K562 (cell line): ENCODE results near the gene KCNG4. TPM values are rescaled to one million over a fixed set of nuclear protein-coding genes. Genes with fewer than 3 reads are reported as not detected.

Source experiments
- BRD9 ChIP-seq: fragments of 450-650 bp; IDR thresholded peaks from 2 replicates; pipeline ENCODE4 v1.6.1; 2018; ENCODE audit warnings: low read depth; ENCODE audit not compliant: partially characterized antibody
- ETV6 ChIP-seq, 3 experiments: fragments of 150-350 bp in 1 of 3; sonication (generic) in 1 of 3; formaldehyde crosslinking in 1 of 3; IDR thresholded peaks; 2 replicates each; pipeline versions ENCODE4 v1.6.1 to v1.8.0; 2014 to 2022; ENCODE audit warnings: borderline replicate concordance in 2 of 3, low read depth in 2 of 3, antibody characterized with exemption in 1 of 3, low read length in 1 of 3, mild to moderate bottlenecking in 1 of 3, missing genetic modification reagents in 1 of 3
- MAFG ChIP-seq: fragments of 450-650 bp; conservative IDR thresholded peaks from 2 replicates; pipeline ENCODE4 v1.6.1; 2016; ENCODE audit warnings: missing genetic modification characterization, missing compliant biosample characterization
- MEF2A ChIP-seq: IDR thresholded peaks from 2 replicates; pipeline ENCODE4 v1.6.1; 2011; ENCODE audit warnings: low read depth, mild to moderate bottlenecking, low read length, moderate library complexity; ENCODE audit not compliant: control insufficient read depth
- NFATC3 ChIP-seq: fragments of 450-650 bp; IDR thresholded peaks from 2 replicates; pipeline ENCODE4 v1.6.1; 2017; ENCODE audit warnings: mild to moderate bottlenecking
- NR4A1 ChIP-seq, 2 experiments: fragments of 250-450 bp in 1 of 2; fragments of 450-650 bp in 1 of 2; sonication (Bioruptor Pico) in 1 of 2; IDR thresholded peaks; 2 replicates each; pipeline versions ENCODE4 v1.4.0 to v1.6.1; 2016 to 2020; ENCODE audit warnings: mild to moderate bottlenecking in 2 of 2, missing compliant biosample characterization in 1 of 2, missing genetic modification characterization in 1 of 2, moderate library complexity in 1 of 2
- TRIM24 ChIP-seq, 2 experiments: fragments of 450-650 bp; IDR thresholded peaks; 2 replicates each; pipeline ENCODE4 v1.6.1; 2016
- YBX1 ChIP-seq: fragments of 450-650 bp; IDR thresholded peaks from 2 replicates; pipeline ENCODE4 v1.7.1; 2016; ENCODE audit warnings: mild to moderate bottlenecking
- ZBTB17 ChIP-seq: fragments of 450-650 bp; formaldehyde crosslinking; IDR thresholded peaks from 2 replicates; pipeline ENCODE4 v1.4.0; 2020; ENCODE audit warnings: mild to moderate bottlenecking
- ZNF436 ChIP-seq: fragments of 250-450, 450-650 bp; sonication (Bioruptor Pico); formaldehyde crosslinking; IDR thresholded peaks from 2 replicates; pipeline ENCODE4 v1.7.0; 2020; ENCODE audit warnings: mild to moderate bottlenecking
- polyA plus RNA-seq, 8 experiments: library from polyadenylated mRNA; depleted of rRNA in 4 of 8; stranded (reverse) in 5 of 8; unstranded in 3 of 8; fragments of >200 nt; fragmentation: Nextera tagmentation in 2 of 8; fragmentation: Illumina TruSeq in 1 of 8; extraction: Ambion mirVana in 2 of 8; extraction: Trizol in 1 of 8; gene quantifications; 2 replicates each; pipeline versions ENCODE4 v1.2.1 to v1.2.3, GENCODE V29; 2011 to 2014; ENCODE audit warnings: inconsistent platforms in 1 of 8, missing spikeins in 1 of 8
- total RNA-seq, 7 experiments: library from RNA; depleted of rRNA in 6 of 7; stranded (reverse); fragments of >200 nt in 6 of 7; fragmentation: Illumina TruSeq in 2 of 7; extraction: Trizol in 2 of 7; gene quantifications; 2 replicates each; pipeline versions ENCODE4 v1.2.1 to v1.2.3, GENCODE V29; 2011 to 2021; ENCODE audit warnings: low replicate concordance in 1 of 7
- TF ChIP-seq, protein P1 (sequence below): fragments of 250-450 bp; sonication (Bioruptor Pico); IDR thresholded peaks from 2 replicates; pipeline ENCODE4 v1.4.0; 2020; ENCODE audit warnings: mild to moderate bottlenecking
- TF ChIP-seq, protein P2 (sequence below), 3 experiments: fragments of 200-800 bp in 1 of 3; fragments of 250-450 bp in 1 of 3; fragments of 450-650 bp in 1 of 3; sonication (Bioruptor Pico) in 1 of 3; sonication (Bioruptor generic) in 1 of 3; formaldehyde crosslinking in 1 of 3; IDR thresholded peaks; 2 replicates each; pipeline versions ENCODE4 v1.6.1 to v1.8.0; 2016 to 2022; ENCODE audit warnings: mild to moderate bottlenecking in 2 of 3, missing genetic modification characterization in 2 of 3, missing compliant biosample characterization in 1 of 3, moderate library complexity in 1 of 3
- TF ChIP-seq, protein P3 (sequence below): fragments of 200-800 bp; sonication (Bioruptor generic); IDR thresholded peaks from 2 replicates; pipeline ENCODE4 v1.6.1; 2016; ENCODE audit warnings: missing genetic modification characterization, missing compliant biosample characterization
- TF ChIP-seq, protein P4 (sequence below): fragments of 450-650 bp; formaldehyde crosslinking; IDR thresholded peaks from 2 replicates; pipeline ENCODE4 v1.4.0; 2020; ENCODE audit warnings: mild to moderate bottlenecking

The KCNG4 gene
- total and polyA plus RNA-seq, 9 of the 15 experiments (the other 6 are each of a cell fraction or from before 2014, with no cell fraction given): not detected

DNA sequence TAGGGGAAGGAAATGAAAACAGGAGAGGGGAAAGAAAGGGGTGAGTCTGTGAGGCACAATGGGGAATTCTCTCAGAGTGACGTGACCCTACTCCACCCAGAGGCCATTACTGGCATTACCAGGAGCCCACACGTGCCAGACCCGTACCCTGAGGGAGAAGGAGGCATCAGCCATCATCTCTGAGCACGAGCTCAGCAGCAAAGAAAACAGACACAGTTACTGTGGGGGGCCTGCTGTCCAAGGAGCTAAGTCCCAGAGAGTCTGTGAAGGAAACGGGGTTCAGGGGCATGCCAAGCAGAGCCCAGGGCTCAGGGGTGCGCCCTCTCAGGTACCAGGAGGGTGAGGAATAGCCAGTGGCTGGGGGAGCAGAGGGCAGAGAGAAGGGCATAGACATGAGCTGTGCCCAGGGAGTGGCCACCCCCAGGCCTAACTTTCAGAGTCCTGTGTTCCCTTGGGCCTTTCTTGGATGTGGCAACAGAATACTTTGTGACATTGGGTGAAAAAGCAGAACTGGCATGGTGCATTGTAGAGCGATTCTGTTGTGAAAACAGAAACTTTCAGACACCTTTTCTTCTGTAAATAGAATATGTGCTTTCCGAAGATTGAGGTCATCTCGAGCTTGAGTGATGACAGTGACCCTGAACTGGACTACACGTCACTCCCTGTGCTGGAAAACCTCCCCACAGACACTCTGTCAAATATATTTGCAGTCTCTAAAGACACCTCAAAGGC, 64.3 kb downstream of the KCNG4 start (continued):
- TF ChIP-seq, protein P1, sequence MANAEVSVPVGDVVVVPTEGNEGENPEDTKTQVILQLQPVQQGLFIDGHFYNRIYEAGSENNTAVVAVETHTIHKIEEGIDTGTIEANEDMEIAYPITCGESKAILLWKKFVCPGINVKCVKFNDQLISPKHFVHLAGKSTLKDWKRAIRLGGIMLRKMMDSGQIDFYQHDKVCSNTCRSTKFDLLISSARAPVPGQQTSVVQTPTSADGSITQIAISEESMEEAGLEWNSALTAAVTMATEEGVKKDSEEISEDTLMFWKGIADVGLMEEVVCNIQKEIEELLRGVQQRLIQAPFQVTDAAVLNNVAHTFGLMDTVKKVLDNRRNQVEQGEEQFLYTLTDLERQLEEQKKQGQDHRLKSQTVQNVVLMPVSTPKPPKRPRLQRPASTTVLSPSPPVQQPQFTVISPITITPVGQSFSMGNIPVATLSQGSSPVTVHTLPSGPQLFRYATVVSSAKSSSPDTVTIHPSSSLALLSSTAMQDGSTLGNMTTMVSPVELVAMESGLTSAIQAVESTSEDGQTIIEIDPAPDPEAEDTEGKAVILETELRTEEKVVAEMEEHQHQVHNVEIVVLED (CRISPR knock-in tag): no peak
- TF ChIP-seq, protein P2, sequence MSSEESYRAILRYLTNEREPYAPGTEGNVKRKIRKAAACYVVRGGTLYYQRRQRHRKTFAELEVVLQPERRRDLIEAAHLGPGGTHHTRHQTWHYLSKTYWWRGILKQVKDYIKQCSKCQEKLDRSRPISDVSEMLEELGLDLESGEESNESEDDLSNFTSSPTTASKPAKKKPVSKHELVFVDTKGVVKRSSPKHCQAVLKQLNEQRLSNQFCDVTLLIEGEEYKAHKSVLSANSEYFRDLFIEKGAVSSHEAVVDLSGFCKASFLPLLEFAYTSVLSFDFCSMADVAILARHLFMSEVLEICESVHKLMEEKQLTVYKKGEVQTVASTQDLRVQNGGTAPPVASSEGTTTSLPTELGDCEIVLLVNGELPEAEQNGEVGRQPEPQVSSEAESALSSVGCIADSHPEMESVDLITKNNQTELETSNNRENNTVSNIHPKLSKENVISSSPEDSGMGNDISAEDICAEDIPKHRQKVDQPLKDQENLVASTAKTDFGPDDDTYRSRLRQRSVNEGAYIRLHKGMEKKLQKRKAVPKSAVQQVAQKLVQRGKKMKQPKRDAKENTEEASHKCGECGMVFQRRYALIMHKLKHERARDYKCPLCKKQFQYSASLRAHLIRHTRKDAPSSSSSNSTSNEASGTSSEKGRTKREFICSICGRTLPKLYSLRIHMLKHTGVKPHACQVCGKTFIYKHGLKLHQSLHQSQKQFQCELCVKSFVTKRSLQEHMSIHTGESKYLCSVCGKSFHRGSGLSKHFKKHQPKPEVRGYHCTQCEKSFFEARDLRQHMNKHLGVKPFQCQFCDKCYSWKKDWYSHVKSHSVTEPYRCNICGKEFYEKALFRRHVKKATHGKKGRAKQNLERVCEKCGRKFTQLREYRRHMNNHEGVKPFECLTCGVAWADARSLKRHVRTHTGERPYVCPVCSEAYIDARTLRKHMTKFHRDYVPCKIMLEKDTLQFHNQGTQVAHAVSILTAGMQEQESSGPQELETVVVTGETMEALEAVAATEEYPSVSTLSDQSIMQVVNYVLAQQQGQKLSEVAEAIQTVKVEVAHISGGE (CRISPR knock-in tag; IDR thresholded peaks at IDR 0.05): no peak
- TF ChIP-seq MEF2A (no peak), ZBTB17 (CRISPR knock-in tag) (no peak), NR4A1 (CRISPR knock-in tag; IDR thresholded peaks at IDR 0.05) (no peak), NR4A1 (tag; IDR thresholded peaks at IDR 0.05) (no peak), BRD9 (no peak), TRIM24 (IDR thresholded peaks at IDR 0.05) (no peak), MAFG (tag) (no peak), ZNF436 (CRISPR knock-in tag) (no peak), NFATC3 (no peak), ETV6 (IDR thresholded peaks at IDR 0.05; ENCODE audit: borderline replicate concordance in 1 of 2, low read depth in 2 of 2, low read length in 1 of 2) (no peak), ETV6 (CRISPR knock-in tag; IDR thresholded peaks at IDR 0.05; ENCODE audit: borderline replicate concordance) (no peak), YBX1 (no peak)
- TF ChIP-seq, protein P3, sequence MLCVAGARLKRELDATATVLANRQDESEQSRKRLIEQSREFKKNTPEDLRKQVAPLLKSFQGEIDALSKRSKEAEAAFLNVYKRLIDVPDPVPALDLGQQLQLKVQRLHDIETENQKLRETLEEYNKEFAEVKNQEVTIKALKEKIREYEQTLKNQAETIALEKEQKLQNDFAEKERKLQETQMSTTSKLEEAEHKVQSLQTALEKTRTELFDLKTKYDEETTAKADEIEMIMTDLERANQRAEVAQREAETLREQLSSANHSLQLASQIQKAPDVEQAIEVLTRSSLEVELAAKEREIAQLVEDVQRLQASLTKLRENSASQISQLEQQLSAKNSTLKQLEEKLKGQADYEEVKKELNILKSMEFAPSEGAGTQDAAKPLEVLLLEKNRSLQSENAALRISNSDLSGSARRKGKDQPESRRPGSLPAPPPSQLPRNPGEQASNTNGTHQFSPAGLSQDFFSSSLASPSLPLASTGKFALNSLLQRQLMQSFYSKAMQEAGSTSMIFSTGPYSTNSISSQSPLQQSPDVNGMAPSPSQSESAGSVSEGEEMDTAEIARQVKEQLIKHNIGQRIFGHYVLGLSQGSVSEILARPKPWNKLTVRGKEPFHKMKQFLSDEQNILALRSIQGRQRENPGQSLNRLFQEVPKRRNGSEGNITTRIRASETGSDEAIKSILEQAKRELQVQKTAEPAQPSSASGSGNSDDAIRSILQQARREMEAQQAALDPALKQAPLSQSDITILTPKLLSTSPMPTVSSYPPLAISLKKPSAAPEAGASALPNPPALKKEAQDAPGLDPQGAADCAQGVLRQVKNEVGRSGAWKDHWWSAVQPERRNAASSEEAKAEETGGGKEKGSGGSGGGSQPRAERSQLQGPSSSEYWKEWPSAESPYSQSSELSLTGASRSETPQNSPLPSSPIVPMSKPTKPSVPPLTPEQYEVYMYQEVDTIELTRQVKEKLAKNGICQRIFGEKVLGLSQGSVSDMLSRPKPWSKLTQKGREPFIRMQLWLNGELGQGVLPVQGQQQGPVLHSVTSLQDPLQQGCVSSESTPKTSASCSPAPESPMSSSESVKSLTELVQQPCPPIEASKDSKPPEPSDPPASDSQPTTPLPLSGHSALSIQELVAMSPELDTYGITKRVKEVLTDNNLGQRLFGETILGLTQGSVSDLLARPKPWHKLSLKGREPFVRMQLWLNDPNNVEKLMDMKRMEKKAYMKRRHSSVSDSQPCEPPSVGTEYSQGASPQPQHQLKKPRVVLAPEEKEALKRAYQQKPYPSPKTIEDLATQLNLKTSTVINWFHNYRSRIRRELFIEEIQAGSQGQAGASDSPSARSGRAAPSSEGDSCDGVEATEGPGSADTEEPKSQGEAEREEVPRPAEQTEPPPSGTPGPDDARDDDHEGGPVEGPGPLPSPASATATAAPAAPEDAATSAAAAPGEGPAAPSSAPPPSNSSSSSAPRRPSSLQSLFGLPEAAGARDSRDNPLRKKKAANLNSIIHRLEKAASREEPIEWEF (CRISPR knock-in tag): no peak
- TF ChIP-seq, protein P4, sequence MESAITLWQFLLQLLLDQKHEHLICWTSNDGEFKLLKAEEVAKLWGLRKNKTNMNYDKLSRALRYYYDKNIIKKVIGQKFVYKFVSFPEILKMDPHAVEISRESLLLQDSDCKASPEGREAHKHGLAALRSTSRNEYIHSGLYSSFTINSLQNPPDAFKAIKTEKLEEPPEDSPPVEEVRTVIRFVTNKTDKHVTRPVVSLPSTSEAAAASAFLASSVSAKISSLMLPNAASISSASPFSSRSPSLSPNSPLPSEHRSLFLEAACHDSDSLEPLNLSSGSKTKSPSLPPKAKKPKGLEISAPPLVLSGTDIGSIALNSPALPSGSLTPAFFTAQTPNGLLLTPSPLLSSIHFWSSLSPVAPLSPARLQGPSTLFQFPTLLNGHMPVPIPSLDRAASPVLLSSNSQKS: no peak
